SK-N-SH (cell line): ENCODE data around the gene DGKE. TPM values are rescaled to one million over a fixed set of nuclear protein-coding genes. Genes with fewer than 3 reads are reported as not detected.

Experiments
- CTCF ChIA-PET: fragments of 300-600, 350-600 bp; formaldehyde crosslinking; extraction: SDS; loops from one replicate; lab custom pipeline; 2021; lab: Yijun Ruan, JAX
- POLR2A ChIA-PET: fragments of 350-600 bp; sonication (Branson Sonifier 250); formaldehyde crosslinking; extraction: SDS; loops from one replicate; lab custom pipeline; 2020; ENCODE audit warnings: antibody characterized with exemption, inconsistent platforms; lab: Yijun Ruan, JAX
- DNase-seq: peaks from one replicate; pipeline ENCODE4 v3.0.0; 2012
- H2AFZ ChIP-seq: fragments of 200-600 bp; sonication (generic); 2 replicates; pipeline ENCODE4 v1.8.1; 2016; ENCODE audit warnings: antibody characterized with exemption, mild to moderate bottlenecking, low read depth
- H3F3A ChIP-seq: fragments of 200-600 bp; sonication (generic); replicated peaks from 2 replicates; pipeline ENCODE3; 2016; ENCODE audit warnings: antibody characterized with exemption, mild to moderate bottlenecking; ENCODE audit not compliant: insufficient read depth
- H3K27ac ChIP-seq, 2 experiments: fragments of 200-500 bp in 1 of 2; fragments of 200-600 bp in 1 of 2; sonication (Bioruptor generic) in 1 of 2; sonication (generic), shearing (Covaris generic) in 1 of 2; 2 replicates each; pipeline versions ENCODE4 v1.5.1 to v1.6.1; 2014 to 2016; ENCODE audit warnings: low read depth in 2 of 2, inconsistent platforms in 1 of 2, low read length in 1 of 2, mild to moderate bottlenecking in 1 of 2, mixed read lengths in 1 of 2
- H3K27me3 ChIP-seq: fragments of 200-600 bp; sonication (generic), shearing (Covaris generic); 2 replicates; pipeline ENCODE4 v1.6.1; 2016; ENCODE audit warnings: mixed run types; ENCODE audit not compliant: insufficient read depth
- H3K36me3 ChIP-seq, 2 experiments: fragments of 200-500 bp in 1 of 2; fragments of 200-600 bp in 1 of 2; sonication (Bioruptor generic) in 1 of 2; sonication (generic) in 1 of 2; replicated peaks in 1 of 2; 2 replicates each; pipeline versions ENCODE3 to v1.5.1; 2014 to 2016; ENCODE audit warnings: low read length in 1 of 2, mild to moderate bottlenecking in 1 of 2; ENCODE audit not compliant: insufficient read depth in 2 of 2, control insufficient read depth in 1 of 2
- H3K4me1 ChIP-seq, 2 experiments: fragments of 200-500 bp in 1 of 2; fragments of 200-600 bp in 1 of 2; sonication (Bioruptor generic) in 1 of 2; sonication (generic), shearing (Covaris generic) in 1 of 2; 2 replicates each; pipeline versions ENCODE4 v1.5.1 to v1.6.1; 2014 to 2016; ENCODE audit warnings: low read depth in 1 of 2, low read length in 1 of 2, mixed run types in 1 of 2; ENCODE audit not compliant: insufficient read depth in 2 of 2, control insufficient read depth in 1 of 2
- H3K4me2 ChIP-seq: fragments of 200-600 bp; sonication (generic), shearing (Covaris generic); 2 replicates; pipeline ENCODE4 v1.6.1; 2017; ENCODE audit warnings: mixed run types
- H3K4me3 ChIP-seq, 2 experiments: fragments of 200-500 bp in 1 of 2; fragments of 200-600 bp in 1 of 2; sonication (Bioruptor generic) in 1 of 2; sonication (generic), shearing (Covaris generic) in 1 of 2; 2 replicates each; pipeline versions ENCODE4 v1.5.1 to v1.8.1; 2014 to 2016; ENCODE audit warnings: low read depth in 2 of 2, inconsistent platforms in 1 of 2, low read length in 1 of 2, mild to moderate bottlenecking in 1 of 2, mixed read lengths in 1 of 2, moderate library complexity in 1 of 2
- H3K79me2 ChIP-seq: fragments of 200-600 bp; sonication (generic); 2 replicates; pipeline ENCODE4 v1.8.1; 2017; ENCODE audit warnings: mild to moderate bottlenecking; ENCODE audit not compliant: insufficient read depth
- H3K9ac ChIP-seq: fragments of 200-600 bp; sonication (generic); 2 replicates; pipeline ENCODE4 v1.6.1; 2017; ENCODE audit warnings: mixed run types
- H3K9me2 ChIP-seq: fragments of 200-600 bp; sonication (generic); 2 replicates; pipeline ENCODE4 v1.6.1; 2017; ENCODE audit warnings: mixed run types
- H3K9me3 ChIP-seq: fragments of 200-600 bp; sonication (generic); 2 replicates; pipeline ENCODE4 v1.6.1; 2017; ENCODE audit warnings: mixed run types, mild to moderate bottlenecking, moderate library complexity
- H4K20me1 ChIP-seq: fragments of 200-600 bp; sonication (generic); 2 replicates; pipeline ENCODE4 v1.6.1; 2017; ENCODE audit warnings: mild to moderate bottlenecking, mixed run types; ENCODE audit not compliant: insufficient read depth
- FOSL2 ChIP-seq: IDR thresholded peaks from 2 replicates; pipeline ENCODE4 v1.4.0; 2012; ENCODE audit warnings: low read depth, mild to moderate bottlenecking, moderate library complexity, borderline replicate concordance
- FOXJ3 ChIP-seq: sonication (generic); formaldehyde crosslinking; IDR thresholded peaks from 2 replicates; pipeline ENCODE4 v1.5.1; 2020; ENCODE audit warnings: mild to moderate bottlenecking, missing genetic modification reagents
- GATA2 ChIP-seq: sonication (generic); formaldehyde crosslinking; IDR thresholded peaks from 2 replicates; pipeline ENCODE4 v1.5.0; 2020; ENCODE audit warnings: mild to moderate bottlenecking, missing genetic modification reagents
- MEF2A ChIP-seq: IDR thresholded peaks from 2 replicates; pipeline ENCODE4 v1.4.0; 2012; ENCODE audit warnings: low read depth, borderline replicate concordance
- RCOR1 ChIP-seq: fragments of 150-350 bp; IDR thresholded peaks from 2 replicates; pipeline ENCODE4 v1.6.1; 2017; ENCODE audit warnings: antibody characterized with exemption, low read length
- RXRA ChIP-seq: IDR thresholded peaks from 2 replicates; pipeline ENCODE4 v1.4.0; 2012; ENCODE audit warnings: low read depth, mild to moderate bottlenecking, borderline replicate concordance
- SIN3A ChIP-seq: IDR thresholded peaks from 2 replicates; pipeline ENCODE4 v1.6.1; 2012; ENCODE audit warnings: low read depth, mild to moderate bottlenecking, low read length, moderate library complexity, borderline replicate concordance
- TAF1 ChIP-seq: IDR thresholded peaks from 2 replicates; pipeline ENCODE4 v1.6.1; 2012; ENCODE audit warnings: low read depth, mild to moderate bottlenecking, low read length, moderate library complexity, borderline replicate concordance
- WGBS: methylation state at CpG from one replicate; pipeline ENCODE4 v1.1.6; 2017; ENCODE audit warnings: low lambda C conversion rate; 5-methylcytosine and 5-hydroxymethylcytosine counted together
- polyA plus RNA-seq, 3 experiments: library from polyadenylated mRNA; depleted of rRNA; stranded (reverse); fragments of >200 nt; gene quantifications; 2 replicates each; pipeline ENCODE4 v1.2.3, GENCODE V29; 2012
- TF ChIP-seq, protein P1 (sequence below): fragments of 150-350 bp; IDR thresholded peaks from 2 replicates; pipeline ENCODE4 v1.6.1; 2017; ENCODE audit warnings: antibody characterized with exemption, low read length, low read depth, borderline replicate concordance
- TF ChIP-seq, protein P2 (sequence below): IDR thresholded peaks from 2 replicates; pipeline ENCODE4 v1.6.1; 2012; ENCODE audit warnings: mild to moderate bottlenecking, low read depth, low read length, moderate library complexity

The DGKE gene
- polyA plus RNA-seq, 1 of the 3 experiments (the other 2 are of a cell fraction) = 2.4 TPM

DNA sequence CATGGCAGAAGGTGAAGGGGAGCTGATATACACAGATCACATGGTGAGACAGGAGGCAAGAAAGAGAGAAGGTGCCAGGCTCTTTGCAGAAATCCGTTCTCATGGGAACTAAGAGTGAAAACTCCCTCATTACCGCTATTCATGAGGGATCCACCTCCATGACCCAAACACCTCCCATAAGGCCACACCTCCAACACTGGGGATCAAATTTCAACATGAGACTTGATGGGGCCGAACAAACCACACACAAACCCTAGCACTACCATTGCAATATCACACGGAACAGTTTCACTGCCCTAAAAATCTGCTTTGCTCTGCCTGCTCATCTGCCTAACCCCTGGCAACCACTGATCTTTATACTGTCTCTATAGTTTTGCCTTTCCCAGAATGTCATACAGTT, 35.0 kb upstream of the DGKE start:
- Histone ChIP-seq H3K36me3 (no peaks in the 10 kb centered on the region), H3K27me3 (no peaks in the 10 kb centered on the region), H3K4me1 (no peaks in the 10 kb centered on the region), H3K9ac (no peak overlapping the region), H3K27ac (no peak overlapping the region), H4K20me1 (no peaks in the 10 kb centered on the region), H3K4me3 (no peak overlapping the region), H3K79me2 (no peaks in the 10 kb centered on the region)
- CTCF ChIA-PET = interaction anchor here (1.6 to 2.2 kb wide), 3 partner anchors 13 to 20 kb away, joined by 3 to 12 read pairs (median 8); no protein-coding TSS in a partner anchor
- 78% methylated on average over 4 of the region's 4 CpGs for WGBS
- TF ChIP-seq GATA2 (no peak), FOSL2 (no peak), FOXJ3 (CRISPR knock-in tag) (no peak), MEF2A (no peak), RCOR1 (no peak), RXRA (no peak), TAF1 (no peak), SIN3A (no peak)
- TF ChIP-seq, protein P1, sequence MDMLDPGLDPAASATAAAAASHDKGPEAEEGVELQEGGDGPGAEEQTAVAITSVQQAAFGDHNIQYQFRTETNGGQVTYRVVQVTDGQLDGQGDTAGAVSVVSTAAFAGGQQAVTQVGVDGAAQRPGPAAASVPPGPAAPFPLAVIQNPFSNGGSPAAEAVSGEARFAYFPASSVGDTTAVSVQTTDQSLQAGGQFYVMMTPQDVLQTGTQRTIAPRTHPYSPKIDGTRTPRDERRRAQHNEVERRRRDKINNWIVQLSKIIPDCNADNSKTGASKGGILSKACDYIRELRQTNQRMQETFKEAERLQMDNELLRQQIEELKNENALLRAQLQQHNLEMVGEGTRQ = no peak
- TF ChIP-seq, protein P2, sequence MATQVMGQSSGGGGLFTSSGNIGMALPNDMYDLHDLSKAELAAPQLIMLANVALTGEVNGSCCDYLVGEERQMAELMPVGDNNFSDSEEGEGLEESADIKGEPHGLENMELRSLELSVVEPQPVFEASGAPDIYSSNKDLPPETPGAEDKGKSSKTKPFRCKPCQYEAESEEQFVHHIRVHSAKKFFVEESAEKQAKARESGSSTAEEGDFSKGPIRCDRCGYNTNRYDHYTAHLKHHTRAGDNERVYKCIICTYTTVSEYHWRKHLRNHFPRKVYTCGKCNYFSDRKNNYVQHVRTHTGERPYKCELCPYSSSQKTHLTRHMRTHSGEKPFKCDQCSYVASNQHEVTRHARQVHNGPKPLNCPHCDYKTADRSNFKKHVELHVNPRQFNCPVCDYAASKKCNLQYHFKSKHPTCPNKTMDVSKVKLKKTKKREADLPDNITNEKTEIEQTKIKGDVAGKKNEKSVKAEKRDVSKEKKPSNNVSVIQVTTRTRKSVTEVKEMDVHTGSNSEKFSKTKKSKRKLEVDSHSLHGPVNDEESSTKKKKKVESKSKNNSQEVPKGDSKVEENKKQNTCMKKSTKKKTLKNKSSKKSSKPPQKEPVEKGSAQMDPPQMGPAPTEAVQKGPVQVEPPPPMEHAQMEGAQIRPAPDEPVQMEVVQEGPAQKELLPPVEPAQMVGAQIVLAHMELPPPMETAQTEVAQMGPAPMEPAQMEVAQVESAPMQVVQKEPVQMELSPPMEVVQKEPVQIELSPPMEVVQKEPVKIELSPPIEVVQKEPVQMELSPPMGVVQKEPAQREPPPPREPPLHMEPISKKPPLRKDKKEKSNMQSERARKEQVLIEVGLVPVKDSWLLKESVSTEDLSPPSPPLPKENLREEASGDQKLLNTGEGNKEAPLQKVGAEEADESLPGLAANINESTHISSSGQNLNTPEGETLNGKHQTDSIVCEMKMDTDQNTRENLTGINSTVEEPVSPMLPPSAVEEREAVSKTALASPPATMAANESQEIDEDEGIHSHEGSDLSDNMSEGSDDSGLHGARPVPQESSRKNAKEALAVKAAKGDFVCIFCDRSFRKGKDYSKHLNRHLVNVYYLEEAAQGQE = no peak
- TF ChIP-seq, all 33 proteins: peak for 0
- Histone ChIP-seq H3K9me3 (no peaks in the 10 kb centered on the region), H3K9me2 (no peaks in the 10 kb centered on the region), H3K4me2 (no peak overlapping the region), H3F3A (no peaks in the 10 kb centered on the region), H2AFZ (no peak overlapping the region)
- DNase-seq = no peak
- POLR2A ChIA-PET = no interaction called here

DNA sequence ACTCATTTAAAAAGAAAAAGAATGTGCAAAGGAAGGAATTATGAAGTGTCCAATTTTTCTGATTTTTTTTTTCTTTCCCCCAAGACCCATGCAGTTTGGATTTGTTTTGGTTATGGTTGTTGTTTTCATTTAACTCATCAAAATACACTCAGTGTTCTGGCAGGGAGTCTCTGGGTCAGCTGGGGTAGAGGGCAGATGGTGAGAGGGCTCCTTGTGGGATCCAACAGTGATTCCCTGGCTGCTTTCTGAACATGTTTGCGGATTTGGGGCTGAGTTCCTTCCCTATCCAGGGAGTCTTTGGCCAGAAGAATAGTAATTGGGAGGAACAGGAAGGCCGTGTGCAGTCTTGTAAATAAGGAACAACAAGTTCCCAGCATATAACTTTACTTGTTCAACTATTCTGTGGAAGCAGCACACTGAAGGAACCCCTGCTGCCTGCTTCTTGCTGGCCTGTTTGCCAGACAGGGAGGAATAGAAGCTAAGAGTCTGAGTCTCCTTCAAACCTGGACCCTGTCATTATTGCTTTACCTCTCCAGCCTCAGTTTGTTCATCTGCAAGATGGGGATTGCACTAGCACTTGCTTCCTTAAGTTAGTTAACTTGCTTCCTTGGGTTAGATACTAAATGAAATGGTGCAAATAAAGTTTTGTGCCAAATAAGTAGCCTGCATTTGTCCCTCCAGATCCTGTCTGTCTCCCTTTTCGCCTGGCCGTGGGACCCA, 32.3 kb upstream of the DGKE start:
- H2AFZ ChIP-seq = no peak overlapping the region
- no peaks in the 10 kb centered on the region for H3K9me2 ChIP-seq
- no peaks in the 10 kb centered on the region for H3K9me3 ChIP-seq
- POLR2A ChIA-PET = no interaction called here
- no peaks in the 10 kb centered on the region for H3K4me1 ChIP-seq
- WGBS = 78% methylated on average over 4 of the region's 4 CpGs
- no peaks in the 10 kb centered on the region for H3K79me2 ChIP-seq
- no peaks in the 10 kb centered on the region for H3K36me3 ChIP-seq
- H3K27me3 ChIP-seq = no peaks in the 10 kb centered on the region
- TF ChIP-seq SIN3A = no peak
- no peaks in the 10 kb centered on the region for H4K20me1 ChIP-seq
- no peaks in the 10 kb centered on the region for H3F3A ChIP-seq
- CTCF ChIA-PET = interaction anchor here (1.2 to 1.3 kb wide), 2 partner anchors 18 to 21 kb away, joined by 4 to 6 read pairs; no protein-coding TSS in a partner anchor
- H3K4me3 ChIP-seq = no peak overlapping the region
- H3K27ac ChIP-seq = no peak overlapping the region
- no peak for DNase-seq
- no peak overlapping the region for H3K9ac ChIP-seq
- no peak overlapping the region for H3K4me2 ChIP-seq
